A549 (cell line): ENCODE data around the gene DIAPH2. TPM values are rescaled to one million over a fixed set of nuclear protein-coding genes. Genes with fewer than 3 reads are reported as not detected.

Experiments
- ATAC-seq, 2 experiments: fragments of 200-7000 bp in 1 of 2; fragments of >200 bp in 1 of 2; cut with Nextera tagmentation in 1 of 2; cut with Tn5 transposase in 1 of 2; 3 replicates each; pipeline versions ENCODE4 v1.8.0 to v1.9.1; 2018 to 2020; ENCODE audit warnings: mild to moderate bottlenecking in 1 of 2, moderate library complexity in 1 of 2
- CTCF ChIA-PET: fragments of 300-600 bp; sonication (Branson Sonifier 250); formaldehyde crosslinking; extraction: SDS; loops from one replicate; lab custom pipeline; 2021; ENCODE audit warnings: antibody characterized with exemption, inconsistent platforms; lab: Yijun Ruan, JAX
- POLR2A ChIA-PET: fragments of 350-600 bp; formaldehyde crosslinking; extraction: SDS; loops from one replicate; lab custom pipeline; 2021; ENCODE audit warnings: antibody characterized with exemption, inconsistent platforms; lab: Yijun Ruan, JAX
- DNase-seq, 2 experiments: peaks; one replicate each; pipeline versions ENCODE4 v3.0.0 to v3.0.0-alpha.2; 2011 to 2016; ENCODE audit warnings: low read depth in 1 of 2, low spot score in 1 of 2
- FAIRE-seq: peaks from 2 replicates; lab custom pipeline; 2011; peaks lifted over from hg19 to GRCh38; lab: Jason Lieb, UNC
- H3K27ac ChIP-seq, 2 experiments: fragments of >200 bp; sonication (Bioruptor Twin); formaldehyde crosslinking; 3 replicates each; pipeline ENCODE4 v1.5.1; 2016 to 2017
- H3K4me1 ChIP-seq: fragments of >200 bp; sonication (Bioruptor Twin); formaldehyde crosslinking; 3 replicates; pipeline ENCODE4 v1.6.1; 2016
- H3K4me2 ChIP-seq: fragments of >200 bp; sonication (Bioruptor Twin); formaldehyde crosslinking; 3 replicates; pipeline ENCODE4 v1.6.1; 2016
- H3K4me3 ChIP-seq: fragments of >200 bp; sonication (Bioruptor Twin); formaldehyde crosslinking; 3 replicates; pipeline ENCODE4 v1.5.1; 2016
- H3K9me3 ChIP-seq: fragments of >200 bp; sonication (Bioruptor Twin); formaldehyde crosslinking; 3 replicates; pipeline ENCODE4 v1.6.1; 2016
- CBX2 ChIP-seq: fragments of 200-600 bp; sonication (generic); IDR thresholded peaks from 2 replicates; pipeline ENCODE4 v1.6.1; 2016; ENCODE audit warnings: low read depth, mild to moderate bottlenecking, borderline replicate concordance
- CEBPB ChIP-seq, 2 experiments: fragments of >200 bp in 1 of 2; sonication (Bioruptor Twin) in 1 of 2; formaldehyde crosslinking in 1 of 2; IDR thresholded peaks; 2 replicates each; pipeline ENCODE4 v1.6.1; 2012 to 2016
- CHD2 ChIP-seq: fragments of 150-350 bp; IDR thresholded peaks from 2 replicates; pipeline ENCODE4 v1.6.1; 2014; ENCODE audit warnings: low read length; ENCODE audit not compliant: partially characterized antibody
- E2F6 ChIP-seq: IDR thresholded peaks from 2 replicates; pipeline ENCODE4 v1.6.1; 2012; ENCODE audit warnings: low read depth, borderline replicate concordance
- EHF ChIP-seq: fragments of 250-450 bp; sonication (Bioruptor Pico); IDR thresholded peaks from 2 replicates; pipeline ENCODE4 v1.5.0; 2020; ENCODE audit warnings: mild to moderate bottlenecking
- FOSL2 ChIP-seq, 2 experiments: fragments of 450-650 bp in 1 of 2; fragments of >200 bp in 1 of 2; sonication (Bioruptor Twin) in 1 of 2; formaldehyde crosslinking; IDR thresholded peaks; 2 replicates each; pipeline versions ENCODE4 v1.5.0 to v1.6.1; 2016 to 2020; ENCODE audit warnings: mild to moderate bottlenecking in 1 of 2, moderate library complexity in 1 of 2
- GATA3 ChIP-seq: IDR thresholded peaks from 2 replicates; pipeline ENCODE4 v1.6.1; 2012; ENCODE audit warnings: borderline replicate concordance
- HES2 ChIP-seq: fragments of >200 bp; sonication (Bioruptor Twin); formaldehyde crosslinking; IDR thresholded peaks from 2 replicates; pipeline ENCODE4 v1.6.1; 2016
- HEYL ChIP-seq: fragments of 250-450 bp; sonication (Bioruptor Pico); IDR thresholded peaks from 2 replicates; pipeline ENCODE4 v1.8.0; 2021; ENCODE audit warnings: mild to moderate bottlenecking, moderate library complexity
- HMGXB4 ChIP-seq: fragments of 250-450 bp; sonication (Bioruptor Pico); IDR thresholded peaks from 2 replicates; pipeline ENCODE4 v1.5.0; 2021; ENCODE audit warnings: mild to moderate bottlenecking, moderate library complexity, borderline replicate concordance
- HOXB13 ChIP-seq: fragments of 250-450 bp; sonication (Bioruptor Pico); IDR thresholded peaks from 2 replicates; pipeline ENCODE4 v1.5.0; 2020; ENCODE audit warnings: low read depth, mild to moderate bottlenecking, moderate library complexity
- HOXB5 ChIP-seq: fragments of 250-450 bp; sonication (Bioruptor Pico); IDR thresholded peaks from 2 replicates; pipeline ENCODE4 v1.5.0; 2020; ENCODE audit warnings: mild to moderate bottlenecking, moderate library complexity
- KDM5A ChIP-seq: fragments of 200-600 bp; sonication (generic); IDR thresholded peaks from 2 replicates; pipeline ENCODE4 v1.6.1; 2016; ENCODE audit warnings: antibody characterized with exemption, mild to moderate bottlenecking
- POLR2A ChIP-seq: IDR thresholded peaks from 2 replicates; pipeline ENCODE4 v1.6.1; 2012; ENCODE audit warnings: mild to moderate bottlenecking, low read length
- RNF2 ChIP-seq: fragments of 200-600 bp; sonication (generic); IDR thresholded peaks from 2 replicates; pipeline ENCODE4 v1.6.1; 2016; ENCODE audit warnings: low read depth, mild to moderate bottlenecking, antibody characterized with exemption, moderate library complexity, borderline replicate concordance
- SREBF2 ChIP-seq: fragments of 450-650 bp; IDR thresholded peaks from 2 replicates; pipeline ENCODE4 v1.6.1; 2014; ENCODE audit warnings: mild to moderate bottlenecking, moderate library complexity
- ZC3H11A ChIP-seq: fragments of 450-650 bp; IDR thresholded peaks from 2 replicates; pipeline ENCODE4 v1.6.1; 2014; ENCODE audit warnings: antibody characterized with exemption, mild to moderate bottlenecking
- ZNF302 ChIP-seq: fragments of 250-450 bp; sonication (Bioruptor Pico); IDR thresholded peaks from 2 replicates; pipeline ENCODE4 v1.9.0; 2021; ENCODE audit warnings: inconsistent platforms, mild to moderate bottlenecking, moderate library complexity
- ZSCAN20 ChIP-seq: fragments of 250-450 bp; sonication (Bioruptor Pico); IDR thresholded peaks from 2 replicates; pipeline ENCODE4 v1.8.0; 2022; ENCODE audit warnings: mild to moderate bottlenecking, moderate library complexity
- WGBS: methylation state at CpG from one replicate; pipeline ENCODE4 v1.1.6; 2017; ENCODE audit errors: missing lambda C conversion rate; 5-methylcytosine and 5-hydroxymethylcytosine counted together
- polyA plus RNA-seq, 4 experiments: library from polyadenylated mRNA; depleted of rRNA in 3 of 4; stranded (reverse); fragments of >200 nt; fragmentation: RNase III in 1 of 4; extraction: RNeasy Plus Mini Kit Qiagen cat#74134 plus additional on column Dnase treatment in 1 of 4; gene quantifications; 2 replicates in 3 of 4; 3 replicates in 1 of 4; pipeline ENCODE4 v1.2.3, GENCODE V29; 2011 to 2017
- TF ChIP-seq, protein P1 (sequence below): fragments of >200 bp; sonication (Bioruptor Twin); formaldehyde crosslinking; IDR thresholded peaks from 3 replicates; pipeline ENCODE4 v1.6.1; 2016
- TF ChIP-seq, protein P2 (sequence below): fragments of >200 bp; sonication (Bioruptor Twin); formaldehyde crosslinking; IDR thresholded peaks from 3 replicates; pipeline ENCODE4 v1.5.1; 2016

The DIAPH2 gene
- polyA plus RNA-seq, 2 of the 4 experiments (the other 2 are of a cell fraction) = 3.7 to 10.0 TPM

- ChIA-PET CTCF (no interaction called here), POLR2A (no interaction called here)
- FAIRE-seq (no peak), DNase-seq (no peak), ATAC-seq (no peak)
- 52% methylated on average over 2 of the region's 2 CpGs for WGBS
- Histone ChIP-seq H3K27ac (no peak overlapping the region), H3K4me2 (no peak overlapping the region), H3K4me1 (no peaks in the 10 kb centered on the region), H3K9me3 (no peaks in the 10 kb centered on the region), H3K4me3 (no peak overlapping the region)
- TF ChIP-seq RNF2 (no peak), EHF (no peak), CBX2 (no peak), CEBPB (IDR thresholded peaks at IDR 0.05) (no peak), FOSL2 (IDR thresholded peaks at IDR 0.05) (no peak), FOSL2 (CRISPR knock-in tag; IDR thresholded peaks at IDR 0.05) (no peak), POLR2A (no peak)
- TF ChIP-seq, protein P1, sequence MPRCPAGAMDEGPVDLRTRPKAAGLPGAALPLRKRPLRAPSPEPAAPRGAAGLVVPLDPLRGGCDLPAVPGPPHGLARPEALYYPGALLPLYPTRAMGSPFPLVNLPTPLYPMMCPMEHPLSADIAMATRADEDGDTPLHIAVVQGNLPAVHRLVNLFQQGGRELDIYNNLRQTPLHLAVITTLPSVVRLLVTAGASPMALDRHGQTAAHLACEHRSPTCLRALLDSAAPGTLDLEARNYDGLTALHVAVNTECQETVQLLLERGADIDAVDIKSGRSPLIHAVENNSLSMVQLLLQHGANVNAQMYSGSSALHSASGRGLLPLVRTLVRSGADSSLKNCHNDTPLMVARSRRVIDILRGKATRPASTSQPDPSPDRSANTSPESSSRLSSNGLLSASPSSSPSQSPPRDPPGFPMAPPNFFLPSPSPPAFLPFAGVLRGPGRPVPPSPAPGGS = no peak
- TF ChIP-seq, all 56 proteins: peak for 0
Observed at GRCh38 chrX:97553833-97554232, 869.2 kb downstream of the DIAPH2 start.

GRCh38 chrX:97556359-97556758, 871.7 kb downstream of the DIAPH2 start:
- WGBS = 66% methylated on average over 3 of the region's 3 CpGs
- POLR2A ChIA-PET = no interaction called here
- no peak for DNase-seq

DNA sequence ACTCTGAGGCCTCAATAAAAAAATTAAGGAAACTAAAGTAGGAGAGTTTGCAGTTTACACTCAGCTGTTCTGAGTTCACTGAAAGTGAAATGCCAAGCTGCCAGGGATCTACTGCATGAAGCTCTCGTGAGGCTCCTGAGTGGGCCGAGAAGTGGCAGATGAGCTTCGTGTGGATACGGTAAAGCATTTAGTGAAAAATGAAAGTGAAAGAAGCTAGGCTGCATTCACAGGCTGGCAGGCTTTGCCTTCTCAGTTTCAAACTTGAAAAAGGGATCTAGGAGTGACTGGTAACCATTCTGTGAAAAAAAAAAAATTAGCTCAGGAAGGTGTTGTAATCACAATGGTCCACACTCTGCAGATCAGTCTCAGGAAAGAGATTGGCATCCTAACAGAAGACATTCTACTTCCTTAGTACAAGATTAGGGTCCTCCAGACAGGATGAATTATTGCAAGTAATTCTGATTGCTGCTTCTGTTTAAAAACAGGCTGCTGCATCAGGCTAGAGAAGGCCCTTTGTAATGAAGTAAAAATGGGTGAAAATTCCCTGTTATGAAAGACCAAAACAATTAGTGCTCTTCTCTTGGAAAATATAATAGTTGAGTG, 879.0 kb downstream of the DIAPH2 start:
- H3K4me3 ChIP-seq = no peak overlapping the region
- ATAC-seq (no peak), DNase-seq (no peak), FAIRE-seq (no peak)
- H3K9me3 ChIP-seq = no peaks in the 10 kb centered on the region
- POLR2A ChIA-PET = no interaction called here
- WGBS = 63% methylated on average over 4 of the region's 4 CpGs
- TF ChIP-seq, protein P2, sequence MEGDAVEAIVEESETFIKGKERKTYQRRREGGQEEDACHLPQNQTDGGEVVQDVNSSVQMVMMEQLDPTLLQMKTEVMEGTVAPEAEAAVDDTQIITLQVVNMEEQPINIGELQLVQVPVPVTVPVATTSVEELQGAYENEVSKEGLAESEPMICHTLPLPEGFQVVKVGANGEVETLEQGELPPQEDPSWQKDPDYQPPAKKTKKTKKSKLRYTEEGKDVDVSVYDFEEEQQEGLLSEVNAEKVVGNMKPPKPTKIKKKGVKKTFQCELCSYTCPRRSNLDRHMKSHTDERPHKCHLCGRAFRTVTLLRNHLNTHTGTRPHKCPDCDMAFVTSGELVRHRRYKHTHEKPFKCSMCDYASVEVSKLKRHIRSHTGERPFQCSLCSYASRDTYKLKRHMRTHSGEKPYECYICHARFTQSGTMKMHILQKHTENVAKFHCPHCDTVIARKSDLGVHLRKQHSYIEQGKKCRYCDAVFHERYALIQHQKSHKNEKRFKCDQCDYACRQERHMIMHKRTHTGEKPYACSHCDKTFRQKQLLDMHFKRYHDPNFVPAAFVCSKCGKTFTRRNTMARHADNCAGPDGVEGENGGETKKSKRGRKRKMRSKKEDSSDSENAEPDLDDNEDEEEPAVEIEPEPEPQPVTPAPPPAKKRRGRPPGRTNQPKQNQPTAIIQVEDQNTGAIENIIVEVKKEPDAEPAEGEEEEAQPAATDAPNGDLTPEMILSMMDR = no peak
- TF ChIP-seq ZSCAN20 (CRISPR knock-in tag) (no peak), SREBF2 (no peak), HMGXB4 (no peak), ZNF302 (CRISPR knock-in tag) (no peak)
- no peaks in the 10 kb centered on the region for H3K4me1 ChIP-seq
- CTCF ChIA-PET = no interaction called here
- H3K27ac ChIP-seq = no peak overlapping the region
- H3K4me2 ChIP-seq = peak overlapping the region; percentile 52

More at GRCh38 chrX:97556359-97556758, 871.7 kb downstream of the DIAPH2 start:
- Histone ChIP-seq H3K4me2 (no peak overlapping the region), H3K4me3 (no peak overlapping the region), H3K4me1 (no peaks in the 10 kb centered on the region), H3K27ac (no peak overlapping the region), H3K9me3 (no peaks in the 10 kb centered on the region)
- no peak for ATAC-seq
- TF ChIP-seq HOXB13 = no peak
- TF ChIP-seq E2F6 = no peak
- no peak for TF ChIP-seq CHD2
- TF ChIP-seq POLR2A = no peak
- TF ChIP-seq HOXB5 = no peak
- no peak for TF ChIP-seq CEBPB (IDR thresholded peaks at IDR 0.05)
- TF ChIP-seq SREBF2 = no peak
- TF ChIP-seq HEYL = no peak
- TF ChIP-seq GATA3 = no peak
- no peak for TF ChIP-seq HES2
- TF ChIP-seq KDM5A = no peak
- no peak for TF ChIP-seq ZC3H11A
- FAIRE-seq = no peak
- CTCF ChIA-PET = no interaction called here
